OCI-LY7 (cell line): ENCODE results near the gene LAMP5.

Experiments used
- CTCF ChIP-seq: fragments of 200-600 bp; sonication (generic); conservative IDR thresholded peaks from 2 replicates; pipeline ENCODE4 v1.5.1; 2014; ENCODE audit warnings: mild to moderate bottlenecking, antibody characterized with exemption, low read length, moderate library complexity, mixed read lengths
- EZH2phosphoT487 ChIP-seq: fragments of 200-600 bp; sonication (generic); IDR thresholded peaks from 2 replicates; pipeline ENCODE4 v1.6.1; 2018; ENCODE audit warnings: low read depth, borderline replicate concordance, mild to moderate bottlenecking, mixed run types, antibody characterized with exemption, low read length, moderate library complexity, mixed read lengths

DNA sequence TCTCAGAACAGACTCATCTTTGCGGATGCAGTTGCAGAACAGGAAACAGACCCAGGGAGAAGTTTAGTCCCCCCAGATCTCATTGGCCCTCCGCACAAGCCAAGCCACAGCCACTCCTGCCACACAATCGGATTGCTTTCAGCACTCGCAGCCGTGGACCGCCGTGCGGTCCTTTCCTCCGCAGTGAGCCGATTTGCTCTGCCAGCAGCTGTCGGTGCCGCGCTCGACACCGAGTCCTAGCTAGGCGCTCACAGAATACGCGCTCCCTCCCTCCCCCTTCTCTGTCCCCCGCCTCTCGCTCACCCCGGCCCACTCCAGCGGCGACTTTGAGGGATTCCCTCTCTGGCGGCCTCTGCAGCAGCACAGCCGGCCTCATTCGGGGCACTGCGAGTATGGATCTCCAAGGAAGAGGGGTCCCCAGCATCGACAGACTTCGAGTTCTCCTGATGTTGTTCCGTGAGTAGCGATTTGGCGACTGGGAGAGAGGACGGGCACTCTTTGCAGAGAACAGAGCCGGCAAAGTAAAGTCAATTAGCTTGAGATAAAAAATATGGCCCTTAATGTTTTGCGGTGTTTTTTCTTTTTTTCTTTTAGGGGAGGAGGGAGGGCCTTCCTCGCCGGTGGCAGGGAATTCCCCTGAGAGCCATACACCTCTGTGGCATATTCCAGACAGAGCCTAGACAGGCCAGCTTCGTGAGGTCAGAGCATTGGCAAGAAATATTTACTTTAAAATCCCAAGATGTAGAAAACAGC lies at the start of gene LAMP5:
- TF ChIP-seq CTCF, result no peak
- no peak for TF ChIP-seq EZH2phosphoT487
